ENCODE data around the gene GDPD5. TPM values are rescaled to one million over a fixed set of nuclear protein-coding genes. Genes with fewer than 3 reads are reported as not detected.

Gene GDPD5
- total RNA-seq, 1 donor from 2014 or later: 6.9 TPM

- intact Hi-C loops (cut with DNase I): no loop called here
- DNase-seq (ENCODE audit: low spot score): no peak
Measured at GRCh38 chr11:75523189-75523588, 2.6 kb downstream of the GDPD5 start.

- intact Hi-C loops (cut with DNase I): no loop called here
- DNase-seq (ENCODE audit: low spot score): no peak
Measured at GRCh38 chr11:75522286-75523044, 3.3 kb downstream of the GDPD5 start.

- intact Hi-C loops (cut with DNase I): no loop called here
- DNase-seq (ENCODE audit: low spot score): no peak
Measured at GRCh38 chr11:75520688-75521087, 5.1 kb downstream of the GDPD5 start.

GRCh38 chr11:75518771-75519653 lies 6.7 kb downstream of the GDPD5 start:
- intact Hi-C loops (cut with DNase I): no loop called here
- DNase-seq (ENCODE audit: low spot score): no peak

GRCh38 chr11:75518204-75518549 lies 7.6 kb downstream of the GDPD5 start:
- intact Hi-C loops (cut with DNase I): no loop called here

GRCh38 chr11:75516886-75517285 lies 8.9 kb downstream of the GDPD5 start:
- intact Hi-C loops (cut with DNase I): no loop called here
- no peak for DNase-seq (ENCODE audit: low spot score)

More at GRCh38 chr11:75518204-75518549, 7.6 kb downstream of the GDPD5 start:
- DNase-seq (ENCODE audit: low spot score): no peak

GRCh38 chr11:75516140-75516539 lies 9.6 kb downstream of the GDPD5 start:
- DNase-seq (ENCODE audit: low spot score): no peak
- intact Hi-C loops (cut with DNase I): no loop called here

- intact Hi-C loops (cut with DNase I): no loop called here
- no peak for DNase-seq (ENCODE audit: low spot score)
Measured at GRCh38 chr11:75514596-75514995, 11.1 kb downstream of the GDPD5 start.

GRCh38 chr11:75513250-75513649 lies 12.5 kb downstream of the GDPD5 start:
- no peak for DNase-seq (ENCODE audit: low spot score)
- intact Hi-C loops (cut with DNase I): no loop called here

- no peak for DNase-seq (ENCODE audit: low spot score)
- intact Hi-C loops (cut with DNase I): no loop called here
Measured at GRCh38 chr11:75510723-75511019, 15.1 kb downstream of the GDPD5 start.

- no peak for DNase-seq (ENCODE audit: low spot score)
- intact Hi-C loops (cut with DNase I): no loop called here
Measured at GRCh38 chr11:75510004-75510722, 15.6 kb downstream of the GDPD5 start.

GRCh38 chr11:75509020-75509720 lies 16.6 kb downstream of the GDPD5 start:
- no peak for DNase-seq (ENCODE audit: low spot score)
- intact Hi-C loops (cut with DNase I): no loop called here

- intact Hi-C loops (cut with DNase I): no loop called here
- DNase-seq (ENCODE audit: low spot score): no peak
Measured at GRCh38 chr11:75508051-75508561, 17.6 kb downstream of the GDPD5 start.

- DNase-seq (ENCODE audit: low spot score): no peak
- intact Hi-C loops (cut with DNase I): no loop called here
Measured at GRCh38 chr11:75507571-75507970, 18.2 kb downstream of the GDPD5 start.

- DNase-seq (ENCODE audit: low spot score): no peak
Measured at GRCh38 chr11:75506827-75507226, 18.9 kb downstream of the GDPD5 start.

GRCh38 chr11:75505916-75506692 lies 19.6 kb downstream of the GDPD5 start:
- no peak for DNase-seq (ENCODE audit: low spot score)
- intact Hi-C loops (cut with DNase I): no loop called here

More at GRCh38 chr11:75506827-75507226, 18.9 kb downstream of the GDPD5 start:
- intact Hi-C loops (cut with DNase I): no loop called here

GRCh38 chr11:75504501-75504900 lies 21.2 kb downstream of the GDPD5 start:
- DNase-seq (ENCODE audit: low spot score): no peak
- intact Hi-C loops (cut with DNase I): no loop called here

- no peak for DNase-seq (ENCODE audit: low spot score)
- intact Hi-C loops (cut with DNase I): no loop called here
Measured at GRCh38 chr11:75503531-75504099, 22.1 kb downstream of the GDPD5 start.

GRCh38 chr11:75502138-75502537 lies 23.6 kb downstream of the GDPD5 start:
- DNase-seq (ENCODE audit: low spot score): no peak
- intact Hi-C loops (cut with DNase I): no loop called here

Measured in cardiac septum (tissue), 1 donor.